ENCODE results near the gene PTPN14.

DNA sequence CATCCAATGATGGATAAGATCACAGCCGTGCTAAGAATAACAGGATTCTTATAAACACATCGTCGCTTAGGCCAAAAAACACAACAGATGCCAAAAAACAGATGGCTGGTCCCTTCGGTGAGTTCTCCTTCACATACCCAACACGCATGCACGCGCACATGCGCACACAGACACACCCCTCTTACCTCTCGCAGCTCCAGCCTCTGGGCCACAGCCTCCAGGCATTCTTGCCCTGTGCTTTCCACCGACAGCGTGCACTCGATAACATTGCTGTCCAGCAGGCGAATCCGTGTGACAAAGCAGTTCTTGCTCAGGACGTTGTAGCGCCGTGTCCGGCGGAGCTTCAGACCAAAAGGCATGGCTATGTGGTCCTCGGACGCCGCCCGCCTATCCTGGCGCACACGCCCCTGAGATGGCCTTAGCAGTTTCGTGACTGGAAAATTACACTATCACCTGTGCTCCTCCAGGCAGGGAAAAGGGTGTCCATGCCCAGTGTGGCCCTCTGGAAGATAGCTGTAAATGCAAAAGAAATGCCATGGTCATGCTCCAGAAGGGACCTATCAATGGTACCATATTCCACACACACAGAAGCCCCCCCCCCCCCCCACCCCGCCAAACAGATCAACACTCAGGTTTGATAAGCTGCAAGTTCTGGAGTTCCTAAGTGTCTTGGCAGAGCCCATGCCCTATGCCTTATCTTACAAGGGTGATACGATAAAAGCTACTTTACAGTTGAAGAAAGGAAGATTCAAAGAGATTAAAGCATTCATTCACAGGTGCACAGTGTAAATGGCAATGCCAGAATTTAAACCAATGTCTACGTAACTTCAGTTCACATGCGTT, 86.7 kb downstream of the PTPN14 start:
- TF ChIP-seq, protein P1, sequence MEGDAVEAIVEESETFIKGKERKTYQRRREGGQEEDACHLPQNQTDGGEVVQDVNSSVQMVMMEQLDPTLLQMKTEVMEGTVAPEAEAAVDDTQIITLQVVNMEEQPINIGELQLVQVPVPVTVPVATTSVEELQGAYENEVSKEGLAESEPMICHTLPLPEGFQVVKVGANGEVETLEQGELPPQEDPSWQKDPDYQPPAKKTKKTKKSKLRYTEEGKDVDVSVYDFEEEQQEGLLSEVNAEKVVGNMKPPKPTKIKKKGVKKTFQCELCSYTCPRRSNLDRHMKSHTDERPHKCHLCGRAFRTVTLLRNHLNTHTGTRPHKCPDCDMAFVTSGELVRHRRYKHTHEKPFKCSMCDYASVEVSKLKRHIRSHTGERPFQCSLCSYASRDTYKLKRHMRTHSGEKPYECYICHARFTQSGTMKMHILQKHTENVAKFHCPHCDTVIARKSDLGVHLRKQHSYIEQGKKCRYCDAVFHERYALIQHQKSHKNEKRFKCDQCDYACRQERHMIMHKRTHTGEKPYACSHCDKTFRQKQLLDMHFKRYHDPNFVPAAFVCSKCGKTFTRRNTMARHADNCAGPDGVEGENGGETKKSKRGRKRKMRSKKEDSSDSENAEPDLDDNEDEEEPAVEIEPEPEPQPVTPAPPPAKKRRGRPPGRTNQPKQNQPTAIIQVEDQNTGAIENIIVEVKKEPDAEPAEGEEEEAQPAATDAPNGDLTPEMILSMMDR (IDR thresholded peaks at IDR 0.05): no peak
- no peak for TF ChIP-seq POLR2A (IDR thresholded peaks at IDR 0.05)
- no peak for TF ChIP-seq POLR2AphosphoS5 (IDR thresholded peaks at IDR 0.05)

All from transverse colon (tissue), 4 donors.